ENCODE results near the gene PLCB1. TPM values are rescaled to one million over a fixed set of nuclear protein-coding genes. Genes with fewer than 3 reads are reported as not detected.

The PLCB1 gene
- total and polyA plus RNA-seq, 2 experiments from 2014 or later, result 6.7 to 20.5 TPM

DNA sequence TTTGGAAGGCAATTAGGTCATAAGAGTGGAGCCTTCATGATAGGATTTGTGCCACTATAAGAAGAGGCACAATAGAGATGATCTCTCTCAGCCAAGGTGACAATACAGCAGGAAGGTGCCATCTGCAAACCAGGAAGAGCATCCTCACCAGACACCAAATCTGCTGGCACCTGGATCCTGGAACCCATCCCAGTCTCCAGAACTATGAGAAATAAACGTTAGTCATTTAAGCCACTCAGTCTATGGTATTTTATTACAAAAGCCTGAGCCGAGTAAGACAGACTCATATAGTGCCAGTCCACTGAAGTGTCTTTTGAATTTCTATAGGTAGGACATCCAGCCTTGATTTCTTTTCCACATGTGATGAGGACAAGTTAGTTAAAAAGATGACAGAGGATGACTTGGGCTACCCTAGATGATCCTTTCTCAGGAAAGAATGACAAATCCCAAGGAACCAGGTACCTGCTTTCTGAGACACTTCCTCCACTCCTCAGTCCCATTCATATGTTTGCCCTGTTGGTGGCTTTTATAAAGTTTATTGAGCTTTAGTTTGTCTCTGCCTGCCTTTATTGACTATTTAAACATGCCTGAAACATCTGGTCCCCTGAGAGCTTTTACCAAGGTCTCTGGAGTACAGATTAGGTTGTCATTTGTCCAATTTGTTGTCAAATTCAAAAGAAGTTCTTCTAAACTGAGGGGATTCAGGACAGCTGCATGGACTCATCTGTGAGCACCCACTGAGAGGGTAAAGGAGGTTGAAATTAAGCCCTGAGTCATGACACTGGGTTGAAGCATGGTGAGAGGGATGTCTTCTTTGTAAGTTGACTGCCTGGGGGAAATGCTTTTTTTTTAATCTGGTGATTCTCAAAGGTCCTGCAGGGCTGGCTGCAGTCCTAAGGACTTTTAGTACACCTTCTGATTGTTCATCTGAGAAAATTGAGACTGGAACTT lies 771.9 kb downstream of the PLCB1 start:
- no peaks in the 10 kb centered on the region for H3K9me3 ChIP-seq (ENCODE audit: low read depth)
- H3K27ac ChIP-seq, result no peak overlapping the region
- H3K4me1 ChIP-seq (ENCODE audit: insufficient read depth), result no peaks in the 10 kb centered on the region
- H4K20me1 ChIP-seq (ENCODE audit: insufficient read depth, poor library complexity, severe bottlenecking), result no peaks in the 10 kb centered on the region
- no peak overlapping the region for H2AFZ ChIP-seq
- no peak overlapping the region for H3K4me2 ChIP-seq
- 87% methylated on average over 2 of the region's 2 CpGs for WGBS (ENCODE audit: low lambda C conversion rate, missing lambda C conversion rate)
- no peak for DNase-seq (ENCODE audit: low spot score)
- no peak for TF ChIP-seq EZH2 (IDR thresholded peaks at IDR 0.05; ENCODE audit: borderline replicate concordance)
- TF ChIP-seq, protein P1, sequence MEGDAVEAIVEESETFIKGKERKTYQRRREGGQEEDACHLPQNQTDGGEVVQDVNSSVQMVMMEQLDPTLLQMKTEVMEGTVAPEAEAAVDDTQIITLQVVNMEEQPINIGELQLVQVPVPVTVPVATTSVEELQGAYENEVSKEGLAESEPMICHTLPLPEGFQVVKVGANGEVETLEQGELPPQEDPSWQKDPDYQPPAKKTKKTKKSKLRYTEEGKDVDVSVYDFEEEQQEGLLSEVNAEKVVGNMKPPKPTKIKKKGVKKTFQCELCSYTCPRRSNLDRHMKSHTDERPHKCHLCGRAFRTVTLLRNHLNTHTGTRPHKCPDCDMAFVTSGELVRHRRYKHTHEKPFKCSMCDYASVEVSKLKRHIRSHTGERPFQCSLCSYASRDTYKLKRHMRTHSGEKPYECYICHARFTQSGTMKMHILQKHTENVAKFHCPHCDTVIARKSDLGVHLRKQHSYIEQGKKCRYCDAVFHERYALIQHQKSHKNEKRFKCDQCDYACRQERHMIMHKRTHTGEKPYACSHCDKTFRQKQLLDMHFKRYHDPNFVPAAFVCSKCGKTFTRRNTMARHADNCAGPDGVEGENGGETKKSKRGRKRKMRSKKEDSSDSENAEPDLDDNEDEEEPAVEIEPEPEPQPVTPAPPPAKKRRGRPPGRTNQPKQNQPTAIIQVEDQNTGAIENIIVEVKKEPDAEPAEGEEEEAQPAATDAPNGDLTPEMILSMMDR (IDR thresholded peaks at IDR 0.05; ENCODE audit: poor library complexity), result no peak
- TF ChIP-seq EZH2phosphoT487 (IDR thresholded peaks at IDR 0.05; ENCODE audit: low read depth, severe bottlenecking, unreplicated experiment), result no peak
- H3K36me3 ChIP-seq (replicated peaks; ENCODE audit: insufficient read depth, low read depth), result no peaks in the 10 kb centered on the region
- H3K4me3 ChIP-seq, result no peak overlapping the region
- H3K79me2 ChIP-seq, result no peaks in the 10 kb centered on the region
- H3K27me3 ChIP-seq, result no peaks in the 10 kb centered on the region
- H3K9me2 ChIP-seq (replicated peaks; ENCODE audit: insufficient read depth), result no peaks in the 10 kb centered on the region

DNA sequence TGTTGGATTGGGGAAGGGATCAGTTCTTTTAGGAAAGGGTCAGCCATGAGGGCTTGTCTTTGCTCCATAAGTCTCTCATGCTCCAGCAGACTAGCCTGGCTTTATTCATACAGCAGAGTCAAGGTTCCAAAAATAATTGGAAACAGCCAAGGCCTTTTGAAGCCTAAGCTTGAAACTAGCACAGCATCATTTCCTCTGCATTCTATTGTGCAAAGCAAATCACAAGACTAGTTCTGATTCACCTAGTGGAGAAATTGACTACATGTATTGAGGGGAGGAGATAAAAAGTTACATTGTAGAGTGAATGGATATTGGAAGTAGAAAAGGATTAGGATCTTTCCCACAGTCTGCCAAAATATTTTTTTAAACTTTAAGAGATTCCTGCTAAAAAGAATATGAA lies 777.5 kb downstream of the PLCB1 start:
- Histone ChIP-seq H3K79me2 (no peaks in the 10 kb centered on the region), H3K4me2 (no peak overlapping the region), H3K4me3 (no peak overlapping the region), H3K9me3 (ENCODE audit: low read depth) (no peaks in the 10 kb centered on the region), H3K36me3 (replicated peaks; ENCODE audit: insufficient read depth, low read depth) (no peaks in the 10 kb centered on the region), H3K9me2 (replicated peaks; ENCODE audit: insufficient read depth) (no peaks in the 10 kb centered on the region), H3K27ac (no peak overlapping the region), H3K27me3 (no peaks in the 10 kb centered on the region), H2AFZ (no peak overlapping the region), H4K20me1 (ENCODE audit: insufficient read depth, poor library complexity, severe bottlenecking) (no peaks in the 10 kb centered on the region), H3K4me1 (ENCODE audit: insufficient read depth) (no peaks in the 10 kb centered on the region)
- TF ChIP-seq EZH2 (IDR thresholded peaks at IDR 0.05; ENCODE audit: borderline replicate concordance) (no peak), EZH2phosphoT487 (IDR thresholded peaks at IDR 0.05; ENCODE audit: low read depth, severe bottlenecking, unreplicated experiment) (no peak)
- TF ChIP-seq, protein P1 (IDR thresholded peaks at IDR 0.05; ENCODE audit: poor library complexity), result no peak
- DNase-seq (ENCODE audit: low spot score), result no peak

DNA sequence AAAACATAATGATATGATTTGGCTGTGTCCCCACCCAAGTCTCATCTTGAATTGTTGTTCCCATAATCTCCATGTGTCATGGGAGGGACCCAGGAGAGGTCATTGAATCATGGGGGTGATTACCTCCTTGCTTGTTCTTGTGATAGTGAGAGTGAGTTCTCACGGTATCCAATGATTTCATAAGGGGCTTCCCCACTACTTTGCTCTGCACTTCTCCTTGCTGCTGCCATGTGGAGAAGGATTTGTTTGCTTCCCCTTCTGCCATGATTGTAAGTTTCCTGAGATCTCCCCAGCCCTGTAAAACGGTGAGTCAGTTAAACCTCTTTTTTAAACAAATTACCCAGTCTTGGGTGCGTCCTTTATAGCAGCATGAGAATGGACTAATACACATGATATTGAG lies 780.0 kb downstream of the PLCB1 start:
- Histone ChIP-seq H3K36me3 (replicated peaks; ENCODE audit: insufficient read depth, low read depth) (no peaks in the 10 kb centered on the region), H3K9me2 (replicated peaks; ENCODE audit: insufficient read depth) (no peaks in the 10 kb centered on the region), H3K4me2 (no peak overlapping the region), H3K27me3 (no peaks in the 10 kb centered on the region), H2AFZ (no peak overlapping the region), H4K20me1 (ENCODE audit: insufficient read depth, poor library complexity, severe bottlenecking) (no peaks in the 10 kb centered on the region), H3K4me3 (no peak overlapping the region), H3K9me3 (ENCODE audit: low read depth) (no peaks in the 10 kb centered on the region), H3K4me1 (ENCODE audit: insufficient read depth) (no peaks in the 10 kb centered on the region), H3K79me2 (no peaks in the 10 kb centered on the region), H3K27ac (no peak overlapping the region)
- TF ChIP-seq EZH2phosphoT487 (IDR thresholded peaks at IDR 0.05; ENCODE audit: low read depth, severe bottlenecking, unreplicated experiment) (no peak), EZH2 (IDR thresholded peaks at IDR 0.05; ENCODE audit: borderline replicate concordance) (no peak)
- TF ChIP-seq, protein P1 (IDR thresholded peaks at IDR 0.05; ENCODE audit: poor library complexity), result no peak
- no peak for DNase-seq (ENCODE audit: low spot score)
- 84% methylated on average over 3 of the region's 3 CpGs for WGBS (ENCODE audit: low lambda C conversion rate, missing lambda C conversion rate)

Measured in hepatocyte (in vitro differentiated cells).